Stomach (tissue), 4 donors: ENCODE data around the gene THADA.

Source experiments
- CTCF ChIP-seq, 7 experiments: fragments of 450-650 bp in 4 of 7; fragments of 200-600 bp in 3 of 7; sonication (generic) in 3 of 7; IDR thresholded peaks; one replicate each; pipeline ENCODE4 v1.5.1; 2016 to 2019; ENCODE audit warnings: antibody characterized with exemption in 7 of 7, control low read depth in 2 of 7, mild to moderate bottlenecking in 1 of 7
- EP300 ChIP-seq: sonication (generic); formaldehyde crosslinking; IDR thresholded peaks from one replicate; pipeline ENCODE4 v1.6.1; 2017; ENCODE audit warnings: antibody characterized with exemption
- POLR2A ChIP-seq, 4 donors: fragments of 450-650 bp; IDR thresholded peaks; one replicate each; pipeline ENCODE4 v1.6.1; 2016; ENCODE audit warnings: antibody characterized with exemption in 4 of 4, control low read depth in 2 of 4, mild to moderate bottlenecking in 1 of 4, moderate library complexity in 1 of 4
- POLR2AphosphoS5 ChIP-seq, 3 donors: sonication (generic); formaldehyde crosslinking; IDR thresholded peaks; one replicate each; pipeline ENCODE4 v1.6.1; 2016; ENCODE audit warnings: antibody characterized with exemption in 3 of 3

- TF ChIP-seq CTCF (IDR thresholded peaks at IDR 0.05) (peak in 1 of 7 experiments; percentile 20), EP300 (no peak), POLR2A (IDR thresholded peaks at IDR 0.05) (no peak), POLR2AphosphoS5 (IDR thresholded peaks at IDR 0.05) (peak in 1 of 3 donors; percentile 32)
Observed at GRCh38 chr2:43227830-43228281, 368.0 kb downstream of the THADA start.
